ENCODE data around the gene ZNF792. TPM values are rescaled to one million over a fixed set of nuclear protein-coding genes. Genes with fewer than 3 reads are reported as not detected.
"Not testable (repeated sequence)": the region's sequence is repeated elsewhere in the genome, so short reads cannot be mapped to it uniquely, and the experiment has no call there.

ZNF792 gene
- total and polyA plus RNA-seq, 8 donors, result 8.0 to 10.8 (median 9.7) TPM

DNA sequence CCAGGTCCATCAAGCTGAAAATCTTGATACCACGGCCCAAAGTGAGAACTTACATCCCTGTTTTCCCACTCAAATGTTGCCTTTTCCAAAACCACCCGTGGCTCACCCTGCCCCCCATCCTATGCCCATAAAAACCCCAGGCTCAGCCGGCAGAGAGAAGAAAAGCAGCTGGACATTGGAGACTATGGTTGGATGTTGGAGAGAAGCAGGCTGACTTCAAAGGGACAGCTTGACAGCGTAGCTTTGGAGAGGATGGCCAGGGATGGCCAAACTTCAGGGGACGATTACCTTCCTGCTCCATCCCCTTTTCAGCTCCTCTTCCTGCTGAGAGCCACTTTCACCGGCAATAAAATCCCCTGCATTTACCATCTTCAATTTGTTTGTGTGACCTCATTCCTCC is 3.5 kb upstream of the ZNF792 start:
- Histone ChIP-seq H3K4me1 (peaks cover 5 to 12% of the 10 kb centered on the region in 2 donors), H3K27ac (no peak overlapping the region), H3K36me3 (no peaks in the 10 kb centered on the region), H3K27me3 (no peaks in the 10 kb centered on the region), H3K4me3 (no peak overlapping the region), H3K9me3 (peaks cover 0 to 5% of the 10 kb centered on the region in 2 donors)
- ATAC-seq (no peak), DNase-seq (no peak)
- intact Hi-C loops (cut with DNase I), result no loop called here
- TF ChIP-seq, protein P1, sequence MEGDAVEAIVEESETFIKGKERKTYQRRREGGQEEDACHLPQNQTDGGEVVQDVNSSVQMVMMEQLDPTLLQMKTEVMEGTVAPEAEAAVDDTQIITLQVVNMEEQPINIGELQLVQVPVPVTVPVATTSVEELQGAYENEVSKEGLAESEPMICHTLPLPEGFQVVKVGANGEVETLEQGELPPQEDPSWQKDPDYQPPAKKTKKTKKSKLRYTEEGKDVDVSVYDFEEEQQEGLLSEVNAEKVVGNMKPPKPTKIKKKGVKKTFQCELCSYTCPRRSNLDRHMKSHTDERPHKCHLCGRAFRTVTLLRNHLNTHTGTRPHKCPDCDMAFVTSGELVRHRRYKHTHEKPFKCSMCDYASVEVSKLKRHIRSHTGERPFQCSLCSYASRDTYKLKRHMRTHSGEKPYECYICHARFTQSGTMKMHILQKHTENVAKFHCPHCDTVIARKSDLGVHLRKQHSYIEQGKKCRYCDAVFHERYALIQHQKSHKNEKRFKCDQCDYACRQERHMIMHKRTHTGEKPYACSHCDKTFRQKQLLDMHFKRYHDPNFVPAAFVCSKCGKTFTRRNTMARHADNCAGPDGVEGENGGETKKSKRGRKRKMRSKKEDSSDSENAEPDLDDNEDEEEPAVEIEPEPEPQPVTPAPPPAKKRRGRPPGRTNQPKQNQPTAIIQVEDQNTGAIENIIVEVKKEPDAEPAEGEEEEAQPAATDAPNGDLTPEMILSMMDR (IDR thresholded peaks at IDR 0.05), result no peak

DNA sequence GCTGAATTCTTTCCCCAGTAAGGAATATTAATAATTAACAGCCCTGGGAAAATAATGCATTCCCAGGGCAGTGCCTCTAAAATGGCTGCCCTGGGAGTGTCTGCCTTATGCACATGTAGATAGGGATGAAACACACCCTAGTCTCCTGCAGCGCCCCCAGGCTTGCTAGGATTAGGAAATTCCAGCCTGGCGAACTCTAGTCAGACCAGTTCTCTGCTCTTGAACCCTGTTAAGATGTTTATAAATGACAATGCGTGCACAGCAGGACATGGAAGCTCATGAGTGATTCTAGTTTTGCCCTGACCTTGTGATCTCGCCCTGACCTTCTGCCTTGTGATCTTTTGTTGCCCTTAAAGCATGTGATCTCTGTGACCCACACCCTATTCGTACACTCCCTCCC is 1.5 kb upstream of the ZNF792 start:
- H3K36me3 ChIP-seq; ATAC-seq; H3K27ac ChIP-seq; intact Hi-C loops (cut with DNase I); H3K27me3 ChIP-seq; DNase-seq; H3K4me3 ChIP-seq: not testable (repeated sequence)
- H3K4me1 ChIP-seq, result peaks cover 5 to 22% of the 10 kb centered on the region in 2 donors
- peaks cover 0 to 16% of the 10 kb centered on the region in 2 donors for H3K9me3 ChIP-seq

DNA sequence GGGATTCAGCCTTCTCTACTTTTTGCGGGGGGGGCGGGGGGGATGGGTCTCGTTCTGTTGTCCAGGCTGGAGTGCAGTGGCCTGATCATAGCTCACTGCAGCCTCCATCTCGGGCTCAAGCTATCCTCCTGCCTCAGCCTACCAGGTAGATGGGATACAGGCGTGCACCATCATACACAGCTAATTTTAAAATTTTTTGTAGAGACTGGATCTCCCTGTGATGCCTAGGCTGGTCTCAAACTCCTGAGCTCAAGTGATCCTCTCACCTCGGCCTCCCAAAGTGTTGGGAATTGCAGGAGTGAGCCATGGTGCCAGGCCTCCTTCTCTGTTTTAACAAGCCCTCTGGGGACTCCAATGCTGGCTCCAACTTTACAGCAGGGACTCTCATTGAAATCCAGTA is 569 bp upstream of the ZNF792 start:
- TF ChIP-seq, protein P1 (IDR thresholded peaks at IDR 0.05), result no peak
- Histone ChIP-seq H3K9me3 (peaks cover 0 to 25% of the 10 kb centered on the region in 2 donors), H3K36me3 (peaks cover 0 to 18% of the 10 kb centered on the region in 2 donors), H3K4me1 (peaks cover 5 to 22% of the 10 kb centered on the region in 2 donors), H3K27me3 (no peaks in the 10 kb centered on the region), H3K4me3 (peak overlapping the region in 1 of 2 donors; percentile 86), H3K27ac (no peak overlapping the region)
- DNase-seq (no peak), ATAC-seq (no peak)
- intact Hi-C loops (cut with DNase I), result no loop called here

DNA sequence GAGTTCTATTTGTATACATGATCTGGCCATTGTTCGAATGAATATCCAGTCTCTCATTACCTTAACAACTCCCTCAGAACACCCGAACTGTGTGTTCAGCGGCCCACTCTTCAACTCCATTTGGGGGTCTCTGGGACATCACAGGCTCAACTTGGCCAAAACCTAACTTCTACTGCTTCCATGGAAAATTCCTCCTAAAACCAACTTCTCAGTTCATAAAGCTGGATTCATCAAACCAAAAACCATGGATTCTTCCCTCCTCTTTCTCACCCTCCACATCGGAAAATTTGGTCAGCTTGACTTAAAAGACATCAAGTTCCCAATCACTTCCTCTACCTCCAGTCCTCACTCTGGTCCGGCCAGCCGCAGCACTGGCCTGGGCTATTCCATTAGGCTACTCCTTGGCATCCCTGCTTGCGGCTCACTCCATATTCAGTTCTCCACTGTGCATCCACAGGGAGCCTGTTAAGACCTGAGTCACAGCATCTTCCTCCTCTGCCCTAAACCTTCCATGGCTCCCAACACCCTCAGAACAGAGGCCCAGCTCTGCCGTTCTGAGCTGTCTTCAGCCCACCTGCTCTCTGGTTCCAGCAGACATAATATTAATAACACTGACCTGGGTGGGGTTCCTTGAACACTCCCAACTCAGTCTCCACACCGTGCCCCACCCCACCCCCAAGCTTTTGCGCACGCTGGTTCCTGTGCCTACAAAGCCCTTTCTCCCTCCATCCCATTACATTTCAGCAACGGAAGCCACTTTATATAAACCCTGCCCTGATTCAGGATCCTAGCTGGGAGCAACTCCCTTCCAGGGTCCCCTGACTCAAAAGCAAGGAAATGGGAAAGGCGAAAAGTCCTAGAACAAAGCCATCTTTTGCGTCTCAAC is 1.1 kb downstream of the ZNF792 start:
- DNase-seq (no peak), ATAC-seq (peak; percentile 35)
- peaks cover 0 to 34% of the 10 kb centered on the region in 2 donors for H3K36me3 ChIP-seq
- peak overlapping the region; percentile 86 to 96 for H3K4me3 ChIP-seq
- peak overlapping the region; percentile 51 to 84 for H3K27ac ChIP-seq
- TF ChIP-seq, protein P1 (IDR thresholded peaks at IDR 0.05), result no peak
- H3K9me3 ChIP-seq, result peaks cover 8 to 41% of the 10 kb centered on the region in 2 donors
- peaks cover 5 to 22% of the 10 kb centered on the region in 2 donors for H3K4me1 ChIP-seq
- no peaks in the 10 kb centered on the region for H3K27me3 ChIP-seq
- intact Hi-C loops (cut with DNase I), result no loop called here

DNA sequence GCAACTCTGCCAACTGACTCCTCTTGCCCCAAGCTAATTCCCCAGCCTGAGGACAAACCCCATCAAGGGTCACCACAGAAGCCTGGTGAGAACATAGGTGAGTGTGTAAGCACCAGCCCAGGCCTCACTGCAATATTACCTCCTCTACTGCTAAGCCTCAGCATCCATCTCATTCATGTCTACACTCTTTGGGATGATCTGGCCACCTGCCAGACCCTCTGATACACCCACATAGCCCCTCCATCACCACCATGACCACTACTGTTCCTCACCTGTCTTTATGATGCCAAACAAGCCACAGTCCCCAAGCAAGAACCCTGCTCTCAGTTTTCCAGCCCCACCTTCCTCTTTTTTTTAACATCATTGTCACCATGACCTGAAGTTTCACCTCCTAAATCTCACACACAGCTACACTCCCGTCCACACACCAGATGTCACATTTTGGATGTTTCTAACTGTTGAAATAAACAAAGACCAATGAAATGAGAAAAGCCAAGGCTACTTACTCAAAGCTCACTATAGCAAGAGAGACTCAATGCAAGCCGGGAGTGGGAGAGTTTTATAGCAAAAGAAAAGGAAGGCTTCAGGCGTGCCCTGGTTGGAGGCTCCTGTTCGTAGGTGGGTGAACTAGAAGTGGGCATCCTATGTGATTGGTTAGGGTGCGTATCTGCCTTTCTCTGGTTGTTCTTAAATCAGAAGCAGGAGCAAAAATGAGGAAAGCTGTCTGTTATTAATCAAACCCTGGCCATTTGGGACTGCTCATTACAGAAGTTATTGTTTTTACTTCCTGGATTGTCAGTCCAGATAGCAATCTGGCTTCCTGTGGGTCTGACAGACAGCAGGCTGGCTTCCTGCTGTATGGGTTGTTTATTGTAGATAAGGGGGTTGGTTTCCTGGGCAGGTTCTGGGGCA is 2.0 kb downstream of the ZNF792 start:
- Histone ChIP-seq H3K36me3 (peaks cover 0 to 43% of the 10 kb centered on the region in 2 donors), H3K27me3 (no peaks in the 10 kb centered on the region), H3K27ac (peak overlapping the region in 1 of 2 donors; percentile 84), H3K4me1 (peaks cover 5 to 22% of the 10 kb centered on the region in 2 donors), H3K4me3 (peak overlapping the region in 1 of 2 donors; percentile 86), H3K9me3 (peaks cover 8 to 46% of the 10 kb centered on the region in 2 donors)
- TF ChIP-seq, protein P1 (IDR thresholded peaks at IDR 0.05), result no peak
- DNase-seq (peak in 1 of 4 donors; percentile 30), ATAC-seq (peak; percentile 15)
- intact Hi-C loops (cut with DNase I), result no loop called here

Measured in left lung (tissue), 10 donors.